IMR-90 (cell line): ENCODE measurements around the gene SEZ6L. TPM values are rescaled to one million over a fixed set of nuclear protein-coding genes. Genes with fewer than 3 reads are reported as not detected.

ENCODE experiments used
- ATAC-seq: fragments of 200-7000 bp; cut with Tn5 transposase; 2 replicates; pipeline ENCODE4 v1.9.1; 2020; ENCODE audit warnings: low read depth, mild to moderate bottlenecking, moderate library complexity
- BruUV-seq: library from RNA; stranded (reverse); fragments of 400-500 nt; replicated peaks from 2 replicates; lab custom pipeline; 2021; lab: Mats Ljungman, UMichigan
- CTCF ChIA-PET: fragments of 300-600 bp; formaldehyde crosslinking; extraction: SDS; loops from one replicate; lab custom pipeline; 2021; ENCODE audit warnings: antibody characterized with exemption; lab: Yijun Ruan, JAX
- POLR2A ChIA-PET: fragments of 300-600 bp; sonication (Branson Sonifier 250); formaldehyde crosslinking; loops from one replicate; lab custom pipeline; 2022; ENCODE audit warnings: antibody characterized with exemption; ENCODE audit not compliant: unreplicated experiment; lab: Charles Lee
- DNase-seq: peaks from one replicate; pipeline ENCODE4 v3.0.0; 2013
- H2AFZ ChIP-seq: replicated peaks from 2 replicates; pipeline ENCODE3; 2013; ENCODE audit warnings: low read length, mild to moderate bottlenecking; ENCODE audit not compliant: poor library complexity
- H2AK5ac ChIP-seq: 2 replicates; pipeline ENCODE4 v1.6.1; 2013; ENCODE audit warnings: low read depth, low read length, inconsistent platforms
- H2AK9ac ChIP-seq: replicated peaks from 2 replicates; pipeline ENCODE3; 2013; ENCODE audit warnings: mild to moderate bottlenecking, low read depth, low read length, moderate library complexity; ENCODE audit not compliant: poor library complexity
- H2BK120ac ChIP-seq: 2 replicates; pipeline ENCODE4 v1.6.1; 2013; ENCODE audit warnings: low read depth, low read length, inconsistent platforms
- H2BK15ac ChIP-seq: 3 replicates; pipeline ENCODE4 v1.6.1; 2013; ENCODE audit warnings: low read depth, low read length, inconsistent platforms
- H2BK20ac ChIP-seq: 2 replicates; pipeline ENCODE4 v1.6.1; 2013; ENCODE audit warnings: low read depth, mild to moderate bottlenecking, inconsistent platforms, low read length, moderate library complexity
- H2BK5ac ChIP-seq: 2 replicates; pipeline ENCODE4 v1.6.1; 2013; ENCODE audit warnings: mild to moderate bottlenecking, low read depth, low read length, inconsistent platforms; ENCODE audit not compliant: poor library complexity, severe bottlenecking
- H3K14ac ChIP-seq: replicated peaks from 2 replicates; pipeline ENCODE4 v1.6.1; 2013; ENCODE audit warnings: low read depth, low read length, inconsistent platforms
- H3K18ac ChIP-seq: 2 replicates; pipeline ENCODE4 v1.6.1; 2013; ENCODE audit warnings: low read depth, low read length, control low read depth
- H3K23ac ChIP-seq: 2 replicates; pipeline ENCODE4 v1.6.1; 2013; ENCODE audit warnings: low read depth, low read length, inconsistent platforms
- H3K27ac ChIP-seq: 2 replicates; pipeline ENCODE4 v1.5.1; 2013; ENCODE audit warnings: mild to moderate bottlenecking, control low read depth, low read length; ENCODE audit not compliant: insufficient read depth
- H3K27me3 ChIP-seq: 2 replicates; pipeline ENCODE4 v1.6.1; 2013; ENCODE audit warnings: low read length; ENCODE audit not compliant: control insufficient read depth, insufficient read depth
- H3K36me3 ChIP-seq: 2 replicates; pipeline ENCODE4 v1.6.1; 2013; ENCODE audit warnings: low read length, mixed read lengths; ENCODE audit not compliant: control insufficient read depth, insufficient read depth
- H3K4ac ChIP-seq: 2 replicates; pipeline ENCODE4 v1.6.1; 2013; ENCODE audit warnings: low read depth, low read length, inconsistent platforms
- H3K4me1 ChIP-seq: 2 replicates; pipeline ENCODE4 v1.6.1; 2013; ENCODE audit warnings: low read length, mixed read lengths; ENCODE audit not compliant: control insufficient read depth, insufficient read depth
- H3K4me2 ChIP-seq: 2 replicates; pipeline ENCODE4 v1.6.1; 2013; ENCODE audit warnings: low read depth, mild to moderate bottlenecking, control low read depth, low read length, moderate library complexity
- H3K4me3 ChIP-seq: 2 replicates; pipeline ENCODE4 v1.5.1; 2013; ENCODE audit warnings: low read depth, mild to moderate bottlenecking, control low read depth, low read length, moderate library complexity; ENCODE audit not compliant: insufficient read depth
- H3K56ac ChIP-seq: 2 replicates; pipeline ENCODE4 v1.6.1; 2013; ENCODE audit warnings: low read length, inconsistent platforms; ENCODE audit not compliant: insufficient read depth; ENCODE audit errors: extremely low read depth
- H3K79me1 ChIP-seq, 2 experiments: 2 replicates each; pipeline ENCODE4 v1.6.1; 2013; ENCODE audit warnings: low read length in 2 of 2, inconsistent platforms in 1 of 2, low read depth in 1 of 2
- H3K9ac ChIP-seq: 2 replicates; pipeline ENCODE4 v1.6.1; 2013; ENCODE audit warnings: low read depth, low read length, control low read depth
- H3K9me1 ChIP-seq: 2 replicates; pipeline ENCODE4 v1.6.1; 2013; ENCODE audit warnings: low read length, inconsistent platforms; ENCODE audit not compliant: insufficient read depth
- H3K9me3 ChIP-seq: 2 replicates; pipeline ENCODE4 v1.6.1; 2013; ENCODE audit warnings: low read length; ENCODE audit not compliant: control insufficient read depth, insufficient read depth
- H4K20me1 ChIP-seq: 2 replicates; pipeline ENCODE4 v1.6.1; 2013; ENCODE audit warnings: low read length, inconsistent platforms; ENCODE audit not compliant: insufficient read depth
- H4K5ac ChIP-seq: 2 replicates; pipeline ENCODE4 v1.6.1; 2013; ENCODE audit warnings: mild to moderate bottlenecking, low read depth, low read length, control low read depth
- H4K8ac ChIP-seq, 2 experiments: 2 replicates each; pipeline ENCODE4 v1.6.1; 2013; ENCODE audit warnings: low read depth in 2 of 2, low read length in 2 of 2, control low read depth in 1 of 2, inconsistent platforms in 1 of 2
- H4K91ac ChIP-seq: 2 replicates; pipeline ENCODE4 v1.6.1; 2013; ENCODE audit warnings: low read depth, low read length, inconsistent platforms; ENCODE audit not compliant: insufficient read depth
- BHLHE40 ChIP-seq: fragments of 150-350 bp; IDR thresholded peaks from 2 replicates; pipeline ENCODE4 v1.6.1; 2016; ENCODE audit warnings: mild to moderate bottlenecking, low read depth, low read length
- CEBPB ChIP-seq: IDR thresholded peaks from 2 replicates; pipeline ENCODE4 v1.6.1; 2012; ENCODE audit warnings: low read depth, low read length, improper control_type of control experiment
- CHD1 ChIP-seq: IDR thresholded peaks from 2 replicates; pipeline ENCODE4 v1.6.1; 2012; ENCODE audit warnings: low read depth, low read length, improper control_type of control experiment
- FOS ChIP-seq: fragments of 150-350 bp; IDR thresholded peaks from 2 replicates; pipeline ENCODE4 v1.6.1; 2016; ENCODE audit warnings: low read depth, low read length
- MAZ ChIP-seq: IDR thresholded peaks from 2 replicates; pipeline ENCODE4 v1.6.1; 2012; ENCODE audit warnings: low read depth, mild to moderate bottlenecking, low read length, improper control_type of control experiment, moderate library complexity, borderline replicate concordance
- MXI1 ChIP-seq: IDR thresholded peaks from 2 replicates; pipeline ENCODE4 v1.6.1; 2012; ENCODE audit warnings: low read depth, mild to moderate bottlenecking, low read length, moderate library complexity, borderline replicate concordance
- NFE2L2 ChIP-seq: fragments of 150-350 bp; IDR thresholded peaks from 2 replicates; pipeline ENCODE4 v1.6.1; 2016; ENCODE audit warnings: low read depth, mild to moderate bottlenecking, low read length
- POLR2A ChIP-seq: IDR thresholded peaks from 2 replicates; pipeline ENCODE4 v1.6.1; 2012; ENCODE audit warnings: mild to moderate bottlenecking, low read depth, low read length
- RAD21 ChIP-seq: IDR thresholded peaks from 2 replicates; pipeline ENCODE4 v1.6.1; 2012; ENCODE audit warnings: low read length, improper control_type of control experiment
- RFX5 ChIP-seq: IDR thresholded peaks from 2 replicates; pipeline ENCODE4 v1.8.0; 2012; ENCODE audit warnings: low read depth, mild to moderate bottlenecking, low read length, moderate library complexity
- WGBS, 2 experiments: methylation state at CpG; one replicate each; pipeline versions ENCODE4 v1.1.5 to v1.1.7; 2013; ENCODE audit warnings: missing lambda C conversion rate in 2 of 2; ENCODE audit not compliant: insufficient read length in 1 of 2; ENCODE audit errors: extremely low coverage in 2 of 2; 5-methylcytosine and 5-hydroxymethylcytosine counted together
- dilution Hi-C: fragments of 300-500 bp; cut with HindIII; formaldehyde crosslinking; loops from one replicate; pipeline ENCODE4 v1.14.3; 2018; ENCODE audit warnings: low sequenced_read_pairs; ENCODE audit not compliant: unreplicated experiment
- in situ Hi-C: fragments of 300-500 bp; cut with MboI; formaldehyde crosslinking; loops from 3 replicates; pipeline ENCODE4 v1.14.3; 2019; ENCODE audit warnings: low sequenced_read_pairs, inconsistent platforms, mixed read lengths
- intact Hi-C: fragments of 100-400 bp; cut with micrococcal nuclease; formaldehyde crosslinking; loops from 2 replicates; pipeline ENCODE4 v1.10.0; 2022
- polyA plus RNA-seq, 3 experiments: library from polyadenylated mRNA; depleted of rRNA; stranded (reverse); fragments of >200 nt; gene quantifications; 2 replicates each; pipeline ENCODE4 v1.2.3, GENCODE V29; 2012; ENCODE audit warnings: low replicate concordance in 1 of 3
- total RNA-seq: library from RNA; depleted of rRNA; stranded (reverse); fragments of >200 nt; gene quantifications from 2 replicates; pipeline ENCODE4 v1.2.3, GENCODE V29; 2012
- TF ChIP-seq, protein P1 (sequence below): fragments of 150-350 bp; IDR thresholded peaks from 2 replicates; pipeline ENCODE4 v1.6.1; 2016; ENCODE audit warnings: low read depth, mild to moderate bottlenecking, low read length, moderate library complexity, borderline replicate concordance
- TF ChIP-seq, protein P2 (sequence below): fragments of 150-350 bp; IDR thresholded peaks from 2 replicates; pipeline ENCODE4 v1.6.1; 2017; ENCODE audit warnings: mild to moderate bottlenecking, antibody characterized with exemption, low read length, low read depth
- TF ChIP-seq, protein P3 (sequence below): conservative IDR thresholded peaks from 2 replicates; pipeline ENCODE4 v1.5.1; 2012; ENCODE audit warnings: mild to moderate bottlenecking, low read depth, low read length, improper control_type of control experiment

Gene SEZ6L
- total and polyA plus RNA-seq, 2 of the 4 experiments (the other 2 are of a cell fraction), result not detected

DNA sequence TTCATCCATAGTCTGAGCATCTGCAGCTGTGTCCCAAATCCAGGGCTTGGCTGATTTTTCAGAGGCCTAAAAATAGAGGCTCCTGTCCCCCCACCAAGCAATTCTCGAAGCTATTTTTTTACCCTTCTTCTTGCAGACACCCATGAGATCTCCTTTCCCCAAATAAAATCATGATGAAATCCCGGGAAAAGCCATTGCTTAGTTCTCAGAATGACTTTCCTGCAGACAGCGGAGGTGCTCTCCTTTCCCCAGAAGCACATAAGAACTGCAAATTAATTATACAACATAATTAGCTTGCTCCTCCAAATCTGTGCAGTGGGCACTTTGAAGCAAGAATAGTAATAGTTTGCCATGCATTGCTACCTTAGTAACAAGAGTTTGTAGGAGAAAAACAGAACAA is 176.2 kb downstream of the SEZ6L start:
- Histone ChIP-seq H3K4me2 (no peak overlapping the region), H3K79me1 (no peaks in the 10 kb centered on the region), H2AFZ (no peak overlapping the region), H2BK5ac (no peak overlapping the region), H2AK5ac (no peak overlapping the region), H3K27ac (no peak overlapping the region), H4K20me1 (no peaks in the 10 kb centered on the region), H3K4ac (no peak overlapping the region), H3K56ac (no peak overlapping the region), H2BK15ac (no peak overlapping the region), H4K5ac (no peak overlapping the region), H3K9ac (no peak overlapping the region), H4K91ac (no peak overlapping the region), H3K9me1 (no peaks in the 10 kb centered on the region), H3K27me3 (no peaks in the 10 kb centered on the region), H3K4me1 (no peaks in the 10 kb centered on the region), H3K9me3 (peaks cover 4% of the 10 kb centered on the region; the same call in 1 of the 2 replicates), H3K18ac (no peak overlapping the region), H3K23ac (no peak overlapping the region), H3K36me3 (no peaks in the 10 kb centered on the region), H2BK20ac (no peak overlapping the region), H3K4me3 (no peak overlapping the region), H4K8ac (no peak overlapping the region), H2BK120ac (no peak overlapping the region), H2AK9ac (no peak overlapping the region), H3K14ac (no peak overlapping the region)
- in situ Hi-C loops (loop anchor here (25.0 kb wide), 1 partner anchor 883 kb away; no protein-coding TSS in a partner anchor), dilution Hi-C loops (no loop called here), intact Hi-C loops (no loop called here)
- BruUV-seq, result no TSS peak
- TF ChIP-seq BHLHE40, result no peak
- TF ChIP-seq CEBPB, result no peak
- no peak for TF ChIP-seq NFE2L2
- no peak for TF ChIP-seq MXI1
- TF ChIP-seq CHD1, result no peak
- TF ChIP-seq MAZ, result no peak
- no peak for TF ChIP-seq FOS
- TF ChIP-seq, protein P1, sequence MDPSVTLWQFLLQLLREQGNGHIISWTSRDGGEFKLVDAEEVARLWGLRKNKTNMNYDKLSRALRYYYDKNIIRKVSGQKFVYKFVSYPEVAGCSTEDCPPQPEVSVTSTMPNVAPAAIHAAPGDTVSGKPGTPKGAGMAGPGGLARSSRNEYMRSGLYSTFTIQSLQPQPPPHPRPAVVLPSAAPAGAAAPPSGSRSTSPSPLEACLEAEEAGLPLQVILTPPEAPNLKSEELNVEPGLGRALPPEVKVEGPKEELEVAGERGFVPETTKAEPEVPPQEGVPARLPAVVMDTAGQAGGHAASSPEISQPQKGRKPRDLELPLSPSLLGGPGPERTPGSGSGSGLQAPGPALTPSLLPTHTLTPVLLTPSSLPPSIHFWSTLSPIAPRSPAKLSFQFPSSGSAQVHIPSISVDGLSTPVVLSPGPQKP, result no peak
- TF ChIP-seq POLR2A, result no peak
- TF ChIP-seq, protein P2, sequence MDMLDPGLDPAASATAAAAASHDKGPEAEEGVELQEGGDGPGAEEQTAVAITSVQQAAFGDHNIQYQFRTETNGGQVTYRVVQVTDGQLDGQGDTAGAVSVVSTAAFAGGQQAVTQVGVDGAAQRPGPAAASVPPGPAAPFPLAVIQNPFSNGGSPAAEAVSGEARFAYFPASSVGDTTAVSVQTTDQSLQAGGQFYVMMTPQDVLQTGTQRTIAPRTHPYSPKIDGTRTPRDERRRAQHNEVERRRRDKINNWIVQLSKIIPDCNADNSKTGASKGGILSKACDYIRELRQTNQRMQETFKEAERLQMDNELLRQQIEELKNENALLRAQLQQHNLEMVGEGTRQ, result no peak
- no peak for TF ChIP-seq RAD21
- no peak for TF ChIP-seq RFX5
- TF ChIP-seq, protein P3, sequence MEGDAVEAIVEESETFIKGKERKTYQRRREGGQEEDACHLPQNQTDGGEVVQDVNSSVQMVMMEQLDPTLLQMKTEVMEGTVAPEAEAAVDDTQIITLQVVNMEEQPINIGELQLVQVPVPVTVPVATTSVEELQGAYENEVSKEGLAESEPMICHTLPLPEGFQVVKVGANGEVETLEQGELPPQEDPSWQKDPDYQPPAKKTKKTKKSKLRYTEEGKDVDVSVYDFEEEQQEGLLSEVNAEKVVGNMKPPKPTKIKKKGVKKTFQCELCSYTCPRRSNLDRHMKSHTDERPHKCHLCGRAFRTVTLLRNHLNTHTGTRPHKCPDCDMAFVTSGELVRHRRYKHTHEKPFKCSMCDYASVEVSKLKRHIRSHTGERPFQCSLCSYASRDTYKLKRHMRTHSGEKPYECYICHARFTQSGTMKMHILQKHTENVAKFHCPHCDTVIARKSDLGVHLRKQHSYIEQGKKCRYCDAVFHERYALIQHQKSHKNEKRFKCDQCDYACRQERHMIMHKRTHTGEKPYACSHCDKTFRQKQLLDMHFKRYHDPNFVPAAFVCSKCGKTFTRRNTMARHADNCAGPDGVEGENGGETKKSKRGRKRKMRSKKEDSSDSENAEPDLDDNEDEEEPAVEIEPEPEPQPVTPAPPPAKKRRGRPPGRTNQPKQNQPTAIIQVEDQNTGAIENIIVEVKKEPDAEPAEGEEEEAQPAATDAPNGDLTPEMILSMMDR, result no peak
- no CpG with 5 or more reads among the region's 3 CpGs for WGBS, 2 experiments
- ATAC-seq (no peak), DNase-seq (no peak)
- ChIA-PET POLR2A (no interaction called here), CTCF (no interaction called here)
